HG02763 (cell line): ENCODE data around the gene DLK1.

Source experiments
- ATAC-seq: cut with Tn5 transposase; IDR thresholded peaks from one replicate; pipeline ENCODE4 v1.9.1; 2021; ENCODE audit warnings: mild to moderate bottlenecking, moderate library complexity; ENCODE audit not compliant: unreplicated experiment

The DLK1 gene

DNA sequence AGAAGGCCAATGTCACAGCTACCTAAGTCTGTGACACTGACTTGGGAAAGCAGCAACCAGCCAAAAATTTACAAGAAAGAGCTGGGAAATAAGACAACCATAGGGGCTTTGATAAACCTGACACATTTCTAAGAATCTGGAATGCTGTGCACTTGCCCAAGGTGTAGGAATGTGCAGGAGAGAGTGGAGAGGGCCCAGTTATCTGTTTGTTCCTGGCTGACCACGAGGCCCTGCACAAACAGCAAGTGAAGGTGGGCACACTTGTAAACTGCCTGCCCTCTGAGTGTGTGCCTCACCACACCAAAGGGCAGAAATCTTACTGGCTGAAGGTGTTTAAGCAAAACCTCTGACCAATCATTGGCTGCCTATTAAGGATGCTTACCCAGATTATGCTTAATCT is 27.3 kb downstream of the DLK1 start:
- no peak for ATAC-seq

DNA sequence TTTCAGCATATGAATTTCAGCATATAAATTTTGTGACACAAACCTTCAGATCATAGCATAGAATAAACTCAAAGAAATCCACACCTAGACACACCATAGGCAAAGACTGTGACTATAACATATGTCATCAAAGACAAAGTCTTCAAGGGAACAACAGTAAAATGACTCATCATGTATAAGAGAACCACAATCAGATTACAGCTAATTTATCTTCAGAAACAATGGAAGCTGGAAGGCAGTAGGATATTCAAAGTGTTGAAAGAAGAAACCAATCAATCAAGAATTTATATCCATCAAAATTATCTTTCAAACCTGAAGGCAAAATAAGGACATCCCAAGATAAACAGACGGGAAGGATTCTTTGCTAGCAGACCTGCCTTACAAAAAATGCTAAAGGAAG is 29.0 kb downstream of the DLK1 start:
- ATAC-seq, result no peak

DNA sequence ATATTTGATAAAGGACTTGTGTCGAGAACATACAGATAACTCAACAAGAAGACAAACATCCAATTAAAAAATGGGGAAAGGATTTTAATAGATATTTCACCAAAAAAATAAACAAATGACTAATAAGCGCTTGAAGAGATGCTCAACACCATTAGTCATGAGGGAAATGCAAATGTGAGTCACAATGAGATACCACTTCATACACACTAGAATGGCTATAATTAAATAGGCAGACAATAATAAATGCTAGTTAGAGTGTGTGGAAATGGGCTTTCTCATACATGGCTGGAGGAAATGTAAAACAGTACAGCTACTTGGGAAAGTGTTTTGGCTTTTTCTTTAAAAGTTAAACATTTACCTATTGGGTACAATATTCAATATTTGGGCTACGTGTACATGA is 34.8 kb downstream of the DLK1 start:
- ATAC-seq, result no peak

DNA sequence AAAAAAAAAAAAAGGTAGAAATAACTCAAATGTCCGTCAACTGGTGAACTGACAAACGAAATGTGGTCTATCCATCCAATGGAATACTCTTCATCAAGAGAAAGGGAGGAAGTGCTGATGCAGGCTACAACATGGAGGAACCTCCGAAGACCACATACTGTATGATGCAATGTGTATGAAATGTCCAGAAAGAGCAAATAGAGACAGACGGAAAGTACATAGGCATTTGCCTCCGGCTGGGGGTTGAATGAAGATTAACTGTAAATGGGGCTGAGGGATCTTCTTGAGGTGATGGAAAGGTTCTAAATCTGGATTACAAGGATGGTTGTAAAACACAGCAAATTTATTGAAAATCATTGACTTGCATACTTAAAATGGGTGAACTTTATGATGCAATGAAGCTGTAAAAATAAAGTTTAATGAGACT is 35.4 kb downstream of the DLK1 start:
- no peak for ATAC-seq

DNA sequence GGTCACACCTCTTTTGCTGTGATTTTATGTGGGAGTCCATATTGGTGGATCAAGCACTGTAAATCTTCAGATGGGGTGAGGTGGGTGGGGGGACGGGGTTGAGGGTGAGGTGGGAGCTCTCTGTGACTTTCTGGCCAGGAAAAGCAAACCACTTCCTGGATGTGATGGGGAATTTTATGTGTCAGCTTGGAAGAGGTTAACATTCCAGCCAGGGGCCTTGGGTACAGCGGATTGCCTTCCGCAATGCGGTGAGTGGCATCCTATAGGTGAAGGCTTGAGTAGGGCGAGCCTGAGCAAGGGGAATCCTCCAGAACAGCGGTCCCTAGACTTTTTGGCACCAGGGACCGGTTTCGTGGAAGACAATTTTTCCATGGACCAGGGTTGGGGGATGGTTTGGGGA is 36.2 kb downstream of the DLK1 start:
- no peak for ATAC-seq

DNA sequence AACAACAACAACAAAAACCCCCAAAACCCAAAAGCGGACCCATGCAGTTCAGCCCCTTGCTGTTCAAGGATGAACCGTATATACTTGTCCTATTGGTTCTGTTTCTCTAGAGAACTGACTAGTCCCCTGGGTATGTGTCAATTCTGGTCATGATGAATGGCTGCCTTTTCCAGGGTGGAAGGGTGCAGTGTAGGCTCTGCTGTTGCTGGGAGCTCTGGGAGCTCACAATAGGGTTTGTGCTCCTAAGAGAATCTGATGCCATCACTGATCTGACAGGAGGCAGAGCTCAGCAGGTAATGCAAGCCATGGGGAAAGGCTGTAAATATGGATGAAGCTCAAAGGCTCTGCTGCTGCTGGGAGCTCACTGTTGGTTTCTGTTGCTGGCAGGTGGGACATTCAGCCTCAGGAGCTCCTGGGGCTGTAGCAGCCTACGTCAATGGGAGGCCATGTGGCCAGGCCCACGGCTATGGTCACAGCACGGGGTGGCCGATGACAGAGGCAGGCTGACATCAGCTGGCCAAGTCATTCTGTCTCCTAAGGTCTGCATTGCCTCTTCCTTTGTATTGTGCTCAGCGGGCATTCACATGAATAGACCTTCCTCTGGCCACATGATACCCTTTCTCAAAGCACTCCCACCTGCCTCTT is 37.9 kb downstream of the DLK1 start:
- no peak for ATAC-seq

DNA sequence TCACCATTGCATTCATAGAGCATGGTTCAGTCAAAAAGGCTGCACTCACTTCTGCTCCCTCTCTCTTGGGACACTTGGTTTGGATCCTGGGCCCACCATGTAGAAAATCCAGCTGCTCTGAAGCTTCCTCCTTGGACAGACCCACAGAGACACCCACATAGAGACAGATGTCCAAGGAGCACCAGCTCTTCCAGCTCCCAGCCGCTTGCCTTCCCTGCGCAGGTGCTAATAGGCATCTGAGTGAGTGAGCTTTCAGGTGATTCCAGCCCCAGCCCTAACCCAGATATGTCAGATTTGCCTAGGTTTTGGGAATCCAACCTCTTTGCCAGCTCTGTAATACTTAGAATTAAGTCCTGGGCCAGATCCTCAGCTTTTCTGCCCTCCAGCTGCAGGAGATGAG is 38.6 kb downstream of the DLK1 start:
- ATAC-seq, result no peak

DNA sequence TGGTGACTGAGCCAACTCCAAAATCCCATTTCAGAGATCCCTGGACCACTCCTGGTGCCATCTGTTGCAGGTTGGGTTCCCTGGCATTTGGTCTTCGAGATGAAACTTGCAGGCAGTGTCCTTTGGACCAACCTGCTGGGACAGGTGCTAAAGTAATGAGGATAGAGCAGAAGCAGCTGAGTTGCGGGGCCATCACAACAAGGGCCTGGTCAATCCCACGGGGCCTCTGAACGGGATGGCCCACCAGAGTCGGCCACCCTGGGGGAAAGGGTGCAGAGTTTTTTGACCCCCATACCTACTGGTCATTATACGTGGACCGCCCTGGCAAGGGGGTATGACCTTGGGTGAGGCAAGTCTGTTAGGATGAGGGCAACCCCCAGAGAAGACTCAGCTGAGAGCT is 39.3 kb downstream of the DLK1 start:
- no peak for ATAC-seq

DNA sequence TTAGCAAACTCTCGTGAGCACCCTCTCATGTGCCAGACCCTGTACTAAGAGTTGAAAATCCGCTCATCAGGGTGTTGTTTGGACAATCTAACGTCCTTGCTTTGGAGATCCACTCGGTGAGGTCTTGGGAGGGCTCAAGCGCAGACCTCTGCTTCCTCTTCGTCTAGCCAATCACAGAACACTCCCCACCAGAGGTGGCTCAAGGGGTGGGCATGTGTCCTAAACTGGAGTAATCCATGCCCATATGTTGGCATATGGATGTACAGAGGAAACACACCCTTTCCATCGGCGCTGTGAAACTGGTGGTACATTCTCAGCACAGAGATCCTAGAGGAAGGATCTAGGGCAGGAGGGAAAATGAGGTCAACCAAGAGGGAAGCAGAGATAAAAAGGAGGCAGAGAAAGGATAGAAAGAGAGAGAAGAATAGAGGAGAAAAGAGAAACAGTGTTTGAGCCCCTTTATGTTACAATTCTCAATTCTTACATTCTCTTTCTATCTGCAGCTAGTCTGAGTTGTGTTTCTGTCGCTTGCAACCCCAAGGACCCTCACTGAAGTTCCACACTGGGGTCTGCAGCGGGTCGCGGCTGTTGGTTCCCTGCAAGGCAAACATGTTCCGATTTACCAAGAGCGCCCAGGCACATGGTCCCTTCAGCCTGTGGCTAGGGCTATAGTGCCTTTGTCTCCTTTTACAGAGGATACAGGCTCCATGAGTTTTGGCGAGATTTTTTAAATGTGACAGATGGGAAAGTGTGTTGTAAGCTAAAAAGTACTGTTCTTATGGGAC is 40.5 kb downstream of the DLK1 start:
- no peak for ATAC-seq

DNA sequence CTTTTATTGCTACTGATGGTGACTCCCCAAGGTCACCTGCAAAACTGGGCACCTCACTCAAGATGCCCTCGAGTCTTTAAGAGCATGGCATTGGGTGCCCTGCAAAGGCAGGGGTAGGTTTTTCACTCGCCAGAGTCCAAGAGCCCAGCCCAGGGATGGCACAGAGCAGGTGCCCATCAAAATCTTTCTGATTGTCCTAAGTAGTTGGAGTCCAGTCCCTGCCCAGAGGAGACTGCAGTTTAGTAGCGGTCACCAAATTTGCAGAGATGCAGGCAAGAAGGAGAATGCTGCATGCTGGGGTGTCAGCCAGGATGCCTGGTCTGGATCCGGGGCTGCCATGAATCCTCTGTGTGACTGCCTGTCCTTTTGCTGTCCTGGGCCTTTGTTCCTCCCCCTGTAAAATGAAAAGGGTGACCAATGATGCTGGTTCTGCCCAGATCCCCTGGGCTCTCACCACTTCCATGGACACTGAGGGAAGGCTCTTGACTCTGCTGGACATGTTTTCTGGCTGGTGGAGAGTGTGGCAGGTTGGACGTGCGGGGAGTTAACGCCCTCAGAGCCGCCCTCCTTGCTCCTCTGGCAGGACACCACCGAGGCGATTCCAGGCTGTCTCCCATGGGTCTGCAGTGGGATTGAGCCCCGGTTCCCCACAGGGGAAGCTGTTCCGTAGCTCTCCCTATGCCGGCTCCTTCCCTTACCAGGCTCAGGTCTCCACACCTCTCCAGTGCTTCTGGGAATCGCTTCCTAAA is 41.3 kb downstream of the DLK1 start:
- ATAC-seq, result no peak

DNA sequence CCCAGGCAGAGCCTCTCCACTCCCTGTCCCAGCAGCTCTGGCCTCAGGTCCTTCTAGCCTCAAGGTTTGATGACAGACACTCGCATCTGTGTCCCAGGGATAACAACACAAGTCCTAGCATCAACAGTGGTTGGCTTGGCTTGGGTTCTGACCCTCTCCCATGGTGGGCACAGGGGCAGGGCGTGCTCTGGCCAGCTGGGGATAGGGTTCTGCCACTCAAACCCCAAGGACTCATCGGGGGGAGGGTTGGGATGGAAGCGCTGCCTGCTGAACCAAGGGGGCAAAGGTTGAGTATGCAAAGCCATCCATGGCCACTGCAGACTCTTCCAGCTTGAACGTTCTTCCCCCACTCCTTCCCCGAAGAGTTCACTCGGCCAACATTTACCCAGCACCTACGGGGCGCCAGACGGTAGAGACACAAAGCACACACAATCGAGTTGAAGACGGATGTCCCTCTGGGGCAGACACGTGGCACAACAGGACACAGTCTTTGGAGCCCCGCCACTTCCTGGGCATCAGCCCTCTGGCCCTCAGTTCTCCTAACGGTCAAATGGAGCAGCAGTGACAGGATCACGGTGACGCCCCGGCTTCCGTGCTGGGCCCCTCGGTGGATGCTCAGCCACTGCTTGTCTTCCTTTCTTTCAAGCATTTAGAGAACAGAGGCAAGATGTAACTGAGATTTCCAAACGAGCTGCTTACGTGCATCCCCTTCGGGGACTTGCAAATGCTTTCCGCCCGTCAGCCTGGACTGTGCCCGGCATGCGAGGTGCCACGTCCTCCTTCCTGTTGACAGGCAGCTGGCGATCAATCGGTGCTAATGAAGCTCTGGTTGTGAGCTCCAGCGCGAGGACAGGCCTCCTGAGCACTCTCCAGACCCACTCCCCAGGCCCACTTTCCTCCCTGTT is 42.6 kb downstream of the DLK1 start:
- ATAC-seq, result no peak

DNA sequence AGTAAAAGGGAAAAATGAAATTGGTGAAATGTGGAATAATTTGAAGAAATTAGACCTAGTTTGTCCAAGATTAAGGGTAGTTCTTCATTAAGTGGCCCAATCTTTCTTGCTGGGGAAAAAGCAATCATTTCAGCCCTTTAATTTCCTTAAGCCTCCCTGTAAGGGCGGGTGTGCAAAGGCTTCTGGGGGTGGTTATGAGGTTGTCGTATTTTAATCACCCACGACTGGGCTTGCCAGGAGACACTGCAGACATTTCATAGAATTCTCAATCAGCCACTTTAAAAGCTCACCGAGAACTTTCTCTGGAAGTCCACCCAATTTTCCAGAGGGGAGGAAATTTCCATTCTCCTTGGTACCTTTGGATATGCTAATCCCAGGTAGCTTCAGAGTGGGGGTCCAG is 43.4 kb downstream of the DLK1 start:
- no peak for ATAC-seq

DNA sequence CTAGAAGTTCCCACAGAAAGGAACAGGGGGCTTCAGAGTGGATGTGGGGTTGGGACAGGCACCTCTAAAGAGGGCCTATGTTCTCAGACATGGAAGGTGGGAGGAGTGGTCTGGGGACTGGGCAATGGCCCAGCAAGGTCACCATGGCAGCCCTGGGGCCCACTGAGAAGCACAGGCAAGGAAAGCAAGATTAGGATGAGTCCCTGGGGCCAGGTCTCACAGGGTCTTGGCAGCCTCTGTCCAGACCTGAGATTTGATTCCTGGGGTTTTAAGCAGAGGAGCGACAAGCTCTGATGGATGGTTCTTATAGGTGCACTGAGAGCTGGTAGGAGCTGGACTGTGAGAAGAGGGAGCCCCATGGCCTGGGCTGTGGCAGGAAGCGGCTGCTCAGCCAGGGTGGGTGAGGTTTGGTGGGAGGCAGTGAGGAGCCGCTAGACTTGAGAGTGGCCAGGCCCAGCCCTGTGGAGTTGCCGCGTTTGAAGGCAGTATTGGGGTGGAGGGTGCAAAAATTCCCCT is 44.0 kb downstream of the DLK1 start:
- no peak for ATAC-seq

DNA sequence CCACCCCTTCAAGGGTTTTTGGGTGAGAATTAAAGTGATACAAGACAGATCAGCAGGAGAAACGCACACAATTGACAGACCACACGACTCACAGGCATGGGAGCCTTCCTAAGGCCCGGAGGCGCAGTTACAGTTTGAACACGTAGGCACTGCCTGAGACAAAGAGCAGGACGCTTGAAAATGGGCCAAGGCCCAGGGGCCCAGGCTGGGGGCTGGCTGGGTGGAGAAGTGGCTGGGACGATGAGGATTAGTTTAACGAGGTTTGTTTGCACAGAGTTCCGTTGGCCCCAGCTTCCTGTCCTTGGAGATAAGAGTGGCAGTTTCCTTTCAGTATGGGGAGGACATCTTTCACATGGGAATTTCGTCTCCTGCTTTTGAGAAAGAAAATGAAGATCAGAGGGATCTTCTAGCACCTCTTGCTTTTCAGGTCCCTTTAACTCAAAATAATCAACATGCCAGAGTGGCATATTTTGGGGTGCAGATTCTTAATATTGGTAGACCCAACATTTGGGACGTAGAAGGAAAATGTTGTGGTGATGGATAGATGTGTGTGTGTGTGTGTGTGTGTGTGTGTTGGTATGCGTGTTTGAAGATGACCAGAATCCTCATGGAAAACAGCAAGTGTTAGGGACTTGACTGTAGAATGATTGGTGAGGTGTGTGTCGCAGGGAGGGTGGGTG is 44.6 kb downstream of the DLK1 start:
- ATAC-seq, result no peak

DNA sequence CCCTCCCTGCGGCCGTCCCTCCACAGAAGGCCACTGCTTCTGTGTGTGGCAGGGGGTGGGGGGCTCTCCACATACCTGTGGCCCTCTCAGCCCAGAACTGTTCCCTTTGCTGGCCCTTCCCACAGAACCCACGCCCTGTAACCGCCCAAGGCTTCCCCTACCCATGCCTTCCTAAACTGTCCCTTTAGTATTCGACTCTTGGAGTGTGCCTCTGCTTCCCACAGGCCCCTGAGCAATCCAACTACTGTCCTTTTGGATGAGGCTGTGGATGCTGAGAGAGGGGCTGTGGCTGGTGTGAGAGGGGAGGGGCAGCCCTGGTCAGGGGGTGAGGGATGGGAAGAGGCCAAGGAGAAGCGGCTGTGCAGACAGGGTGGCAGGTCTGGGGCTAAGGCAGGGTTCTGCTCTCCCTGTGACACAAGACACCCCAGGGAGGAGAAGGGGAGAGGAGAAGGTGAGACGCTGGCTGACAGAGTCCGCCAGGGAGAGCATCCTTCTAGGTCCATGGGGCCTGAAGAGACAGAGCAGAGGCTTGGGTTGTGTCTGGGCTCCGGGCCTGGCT is 46.0 kb downstream of the DLK1 start:
- ATAC-seq, result no peak

DNA sequence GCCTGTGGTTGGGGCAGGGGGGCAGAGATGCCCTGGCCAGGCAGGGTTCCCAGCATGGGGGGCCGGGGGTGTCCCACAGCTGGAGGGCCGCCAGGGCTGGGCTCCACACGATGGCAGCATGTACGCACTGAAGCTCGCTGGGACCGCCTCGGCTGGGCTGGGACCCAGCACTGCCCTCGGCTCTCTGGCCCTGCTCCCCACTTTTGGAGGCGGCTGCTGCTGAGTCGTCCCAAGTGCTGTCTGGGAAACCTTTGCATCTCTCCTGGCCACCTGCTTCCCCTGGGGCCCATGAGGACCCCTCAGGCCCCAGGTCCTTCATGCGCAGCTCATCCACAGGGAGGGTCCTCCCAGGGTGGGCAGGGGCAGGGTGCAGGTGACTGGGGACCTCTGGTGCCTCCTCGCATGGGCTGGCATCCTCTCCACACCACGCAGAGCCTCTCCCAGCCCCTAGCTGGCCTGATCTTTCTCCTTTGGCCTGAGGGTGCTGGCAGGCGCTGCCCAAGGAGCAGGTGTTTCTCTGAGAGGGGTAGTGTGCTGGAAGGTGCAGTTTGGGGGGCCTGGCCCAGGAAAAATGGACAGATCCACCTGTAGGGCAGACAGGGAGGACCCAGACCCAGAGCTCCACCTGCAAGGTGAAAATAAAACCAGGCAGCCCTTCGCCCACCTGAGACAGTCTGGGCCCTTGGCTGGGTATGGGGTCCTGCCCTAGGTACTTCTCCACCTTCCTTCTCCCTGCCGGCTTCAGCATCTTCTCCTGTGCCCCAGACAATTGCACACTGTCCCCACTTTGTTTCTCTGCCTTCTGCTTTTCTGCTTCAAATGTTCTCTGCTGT is 46.9 kb downstream of the DLK1 start:
- no peak for ATAC-seq

DNA sequence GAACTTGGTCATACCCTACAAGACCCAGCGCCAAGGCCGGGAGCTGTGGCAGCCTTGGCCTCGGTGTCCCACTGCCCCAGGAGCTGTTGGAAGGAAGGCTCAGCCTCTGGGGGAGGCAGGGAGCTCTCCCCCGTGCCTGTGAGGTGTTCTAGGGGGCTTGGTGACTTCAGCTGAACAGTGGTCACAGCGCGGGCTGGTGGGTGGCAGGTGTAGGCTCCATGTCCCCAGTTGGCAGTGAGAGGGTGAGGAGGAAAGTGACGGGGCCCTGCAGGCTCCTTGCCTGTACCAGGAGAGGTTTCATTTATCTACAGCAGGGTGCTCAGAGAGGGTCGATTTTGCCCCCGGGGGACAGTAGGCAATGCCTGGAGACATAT is 47.5 kb downstream of the DLK1 start:
- ATAC-seq, result no peak

DNA sequence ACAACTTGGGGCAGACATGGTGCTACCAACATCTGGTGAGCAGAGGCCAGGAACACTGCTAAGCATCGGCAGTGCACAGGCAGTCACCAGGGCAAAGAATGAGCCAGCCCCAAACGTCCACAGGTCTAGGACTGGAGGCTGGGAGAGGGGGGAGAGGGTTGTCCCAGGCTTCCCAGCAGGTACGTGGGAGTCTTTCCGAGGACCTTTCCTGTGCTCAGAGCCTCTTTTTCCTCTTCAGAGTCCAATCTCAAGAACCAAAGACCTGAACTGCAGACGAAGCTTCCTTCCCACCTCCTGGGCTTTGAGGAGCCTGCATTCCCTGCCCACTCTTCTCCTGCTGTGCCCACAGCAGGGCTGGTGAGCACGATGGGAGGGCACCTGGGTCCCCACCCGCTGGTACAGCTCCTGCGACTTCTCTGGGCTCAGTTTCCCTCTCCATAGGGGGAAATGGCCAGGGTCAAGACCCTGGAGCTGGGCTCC is 48.7 kb downstream of the DLK1 start:
- no peak for ATAC-seq
